ENCODE data around the gene BTG4.

BTG4 gene

DNA sequence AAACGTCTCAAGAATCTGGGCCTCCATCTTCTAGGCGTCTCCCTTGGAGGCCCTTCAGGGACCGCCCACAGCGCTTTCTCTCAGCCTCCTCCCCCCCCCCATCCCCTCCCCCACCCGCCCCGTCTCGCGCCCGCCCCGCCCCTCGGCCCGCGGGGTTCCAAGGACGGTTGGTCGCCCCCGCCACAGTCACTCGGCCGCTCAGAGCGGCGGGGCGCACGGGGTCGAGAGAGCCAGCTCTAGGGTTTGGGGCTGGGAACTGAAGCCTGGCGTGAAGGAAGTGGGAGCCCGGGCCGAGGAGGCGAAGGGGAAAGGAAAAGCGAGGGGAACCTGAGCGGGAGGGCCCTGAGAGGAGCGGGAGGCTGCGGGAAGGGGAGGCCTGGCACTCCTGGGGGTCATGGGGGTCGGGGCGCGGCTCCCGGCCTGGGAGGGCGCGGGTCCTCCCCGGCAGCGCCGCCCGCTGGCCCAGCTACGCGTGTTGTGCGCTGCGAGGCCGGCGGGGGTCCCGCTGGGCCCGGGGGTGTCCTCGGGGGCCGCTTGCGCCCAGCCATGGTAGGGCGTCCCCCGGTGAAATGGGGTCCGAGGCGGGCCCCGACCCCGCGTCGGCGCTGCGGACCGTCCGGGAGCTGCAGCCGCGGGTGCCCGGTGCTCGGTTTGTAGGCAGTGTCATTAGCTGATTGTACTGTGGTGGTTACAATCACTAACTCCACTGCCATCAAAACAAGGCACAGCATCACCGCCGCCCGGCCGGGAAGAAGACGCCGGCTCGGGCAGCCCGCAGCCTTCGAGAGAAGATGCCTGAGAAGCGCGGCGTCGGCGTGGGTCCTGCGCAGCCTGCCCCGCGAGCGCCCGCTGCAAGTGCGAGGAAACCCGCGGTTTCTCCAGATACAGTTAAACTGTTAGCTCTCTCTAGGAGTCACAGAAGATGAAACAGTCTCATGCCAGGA, at the start of gene BTG4:
Gene BTG4, minus strand, starts transcription at position 91 of the 944 bp plus-strand sequence. CDS start 13,610 bp downstream, outside the sequence.
- no peak for DNase-seq (ENCODE audit: low read depth in 3 of 3)

DNA sequence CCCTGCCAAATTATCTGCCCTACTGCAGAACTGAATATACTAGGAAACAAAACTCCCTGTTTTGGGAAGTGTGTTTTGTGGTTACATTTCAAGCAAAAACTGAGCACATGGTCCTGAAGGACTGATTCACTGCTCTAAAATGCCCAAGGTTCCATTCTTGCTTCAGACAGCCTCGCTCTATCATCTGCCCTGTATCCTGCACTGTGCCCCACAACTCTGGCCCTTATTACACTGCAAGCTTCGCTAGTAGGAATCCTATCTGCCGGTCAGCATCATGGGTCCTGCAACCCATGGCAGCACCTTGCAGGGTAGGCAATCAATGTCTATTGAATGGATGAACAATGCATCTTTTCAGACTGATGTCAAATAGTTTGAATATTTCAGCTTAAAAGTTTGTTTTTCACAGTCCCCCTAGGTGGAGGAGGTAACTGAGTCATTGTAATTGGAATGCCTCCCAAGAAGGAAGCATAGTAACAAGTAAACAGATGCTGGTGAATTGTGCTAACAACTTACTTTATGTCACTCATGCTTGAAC, 49.7 kb upstream of the BTG4 start:
- DNase-seq (ENCODE audit: low read depth in 3 of 3) = no peak

DNA sequence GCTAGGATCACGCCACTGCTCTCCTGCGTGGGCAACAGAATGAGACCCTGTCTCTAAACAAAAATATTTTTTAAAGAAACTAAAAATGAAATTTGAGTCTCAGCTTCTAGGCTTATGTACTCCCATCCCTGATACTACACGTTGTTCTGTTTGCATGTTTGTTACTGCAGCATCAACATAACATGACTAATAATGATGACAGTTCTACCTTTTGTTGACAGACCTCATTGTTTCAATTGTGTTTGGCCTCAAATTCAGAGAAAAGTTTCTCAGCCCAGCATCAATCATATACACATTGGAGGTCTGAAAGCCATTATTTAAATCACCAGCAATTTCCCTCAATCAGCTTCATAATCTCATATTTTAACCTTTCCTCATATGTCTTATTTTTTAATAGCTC, 49.1 kb upstream of the BTG4 start:
- no peak for DNase-seq (ENCODE audit: low read depth in 3 of 3)

DNA sequence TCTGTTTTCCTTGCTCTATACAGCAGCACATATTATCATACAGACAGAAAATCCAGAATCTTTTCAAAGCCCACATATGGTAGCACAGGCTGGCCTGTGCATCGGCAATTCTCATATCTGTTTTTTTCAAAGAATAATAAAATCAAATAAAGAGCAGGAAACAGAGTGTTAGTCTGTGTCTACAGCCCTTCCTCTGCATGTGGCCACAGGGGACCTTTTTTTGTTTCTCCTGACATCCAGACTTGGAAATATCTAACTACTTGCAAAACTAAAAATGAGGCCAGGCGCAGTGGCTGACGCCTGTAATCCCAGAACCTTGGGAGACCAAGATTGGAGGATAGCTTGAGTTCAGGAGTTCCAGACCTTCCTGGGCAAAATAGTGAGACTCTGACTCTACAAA, 48.6 kb upstream of the BTG4 start:
- DNase-seq (ENCODE audit: low read depth in 3 of 3) = no peak

DNA sequence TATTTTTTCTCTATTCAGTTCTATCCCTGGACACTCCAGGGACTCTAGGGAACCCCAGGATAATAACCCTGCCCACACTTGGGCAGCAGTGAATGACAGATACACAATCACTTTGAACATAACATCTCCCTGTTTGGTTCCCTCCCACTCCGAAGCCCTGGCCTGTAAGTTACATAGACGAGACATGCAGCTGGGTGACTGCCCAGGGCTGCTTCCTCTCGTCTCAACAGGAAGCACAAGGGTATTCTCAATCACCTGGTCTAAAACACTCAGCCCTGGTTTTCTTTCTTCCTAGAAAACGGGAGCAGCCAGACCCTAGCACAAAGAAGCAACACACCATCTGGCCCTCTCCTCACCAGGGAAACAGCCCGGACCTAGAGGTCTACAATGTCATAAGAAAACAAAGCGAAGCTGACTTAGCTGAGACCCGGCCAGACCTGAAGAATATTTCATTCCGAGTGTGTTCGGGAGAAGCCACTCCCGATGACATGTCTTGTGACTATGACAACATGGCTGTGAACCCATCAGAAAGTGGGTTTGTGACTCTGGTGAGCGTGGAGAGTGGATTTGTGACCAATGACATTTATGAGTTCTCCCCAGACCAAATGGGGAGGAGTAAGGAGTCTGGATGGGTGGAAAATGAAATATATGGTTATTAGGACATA, 47.7 kb upstream of the BTG4 start:
- DNase-seq (ENCODE audit: low read depth in 3 of 3) = no peak

DNA sequence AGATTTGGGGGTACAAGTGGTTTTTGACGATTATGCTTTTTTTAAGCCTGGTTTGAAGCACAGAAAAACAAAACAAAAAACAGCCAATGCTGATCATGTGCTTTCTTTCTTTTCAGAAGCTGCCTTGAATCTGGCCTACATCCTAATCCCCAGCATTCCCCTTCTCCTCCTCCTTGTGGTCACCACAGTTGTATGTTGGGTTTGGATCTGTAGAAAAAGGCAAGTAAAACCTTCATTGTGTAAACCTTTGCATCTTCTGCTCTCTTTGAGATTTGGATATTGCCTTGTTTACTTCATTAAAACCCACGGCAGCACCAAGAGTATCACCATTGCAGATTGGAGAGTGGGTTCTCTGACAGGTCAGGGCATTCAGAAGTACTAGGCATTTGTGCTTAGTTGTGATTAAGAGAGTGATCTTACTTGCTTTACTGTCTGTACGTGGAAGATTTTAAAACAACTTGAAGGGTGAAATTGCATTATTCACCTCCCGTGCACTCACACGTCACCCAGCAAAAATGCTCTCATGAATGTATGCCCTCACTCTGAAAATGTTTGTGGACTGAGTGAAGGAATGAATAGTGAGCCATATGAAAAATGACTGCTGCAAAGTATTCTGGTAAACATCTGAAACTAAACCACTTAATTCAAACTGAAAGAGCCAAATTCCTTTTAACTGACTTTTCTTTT, 45.4 kb upstream of the BTG4 start:
- DNase-seq (ENCODE audit: low read depth in 3 of 3) = no peak

DNA sequence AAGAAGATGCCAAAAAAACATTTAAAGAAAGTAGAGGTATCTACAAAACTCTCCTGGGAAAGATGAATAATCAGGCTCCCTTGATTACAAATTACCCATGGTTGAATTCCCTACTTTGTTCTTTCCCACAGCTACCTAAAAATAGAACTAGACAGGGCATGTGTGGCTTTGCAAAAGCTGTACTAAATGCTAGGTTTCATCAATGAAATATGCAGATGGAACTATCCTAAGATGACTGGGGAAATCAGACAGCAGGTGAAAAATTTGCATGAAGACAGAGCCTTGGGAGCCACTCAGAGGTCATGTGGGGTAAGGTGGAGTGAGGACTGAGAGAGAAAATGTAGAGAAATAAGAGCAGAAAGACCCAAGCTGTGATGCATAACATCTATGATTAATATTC, 43.1 kb upstream of the BTG4 start:
- no peak for DNase-seq (ENCODE audit: low read depth in 3 of 3)

DNA sequence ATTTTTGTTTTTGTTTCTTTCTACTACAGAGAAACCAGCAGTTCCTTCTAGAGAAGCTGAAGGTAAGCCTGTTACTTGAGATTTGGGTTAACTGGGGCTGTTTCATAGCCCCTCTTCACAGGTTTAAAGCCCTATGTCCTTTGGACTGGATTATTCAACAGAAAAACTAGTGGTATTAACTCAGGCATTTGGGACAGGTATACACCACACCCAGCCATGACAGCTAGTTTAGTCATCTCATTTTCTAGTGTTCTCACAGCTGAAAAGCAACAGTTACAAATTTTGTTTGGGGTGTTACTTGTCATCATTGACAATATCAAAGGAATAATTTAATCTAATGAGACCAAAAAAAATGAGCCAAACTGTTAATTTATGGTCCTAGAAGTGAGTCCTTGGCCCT, 42.3 kb upstream of the BTG4 start:
- DNase-seq (ENCODE audit: low read depth in 3 of 3) = no peak

DNA sequence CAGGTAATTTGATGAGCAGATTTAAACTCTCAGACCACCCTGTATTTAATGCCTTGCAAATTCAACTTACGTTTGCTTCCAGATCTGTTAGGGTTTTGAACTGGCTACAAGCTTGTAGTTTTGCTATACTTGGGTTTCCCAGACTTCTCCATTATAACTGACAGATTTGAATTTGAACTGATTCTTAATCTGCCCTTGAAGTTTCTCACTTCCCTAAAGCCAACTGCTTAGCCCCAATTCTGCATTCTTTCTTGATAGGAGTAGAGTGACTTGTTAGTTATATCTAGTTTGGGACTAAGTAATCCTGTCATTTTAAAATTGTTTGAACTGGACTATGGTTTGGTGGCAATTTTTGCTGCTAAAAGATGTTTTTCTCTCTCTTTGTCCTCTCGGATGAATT, 38.1 kb upstream of the BTG4 start:
- DNase-seq (ENCODE audit: low read depth in 3 of 3) = no peak

DNA sequence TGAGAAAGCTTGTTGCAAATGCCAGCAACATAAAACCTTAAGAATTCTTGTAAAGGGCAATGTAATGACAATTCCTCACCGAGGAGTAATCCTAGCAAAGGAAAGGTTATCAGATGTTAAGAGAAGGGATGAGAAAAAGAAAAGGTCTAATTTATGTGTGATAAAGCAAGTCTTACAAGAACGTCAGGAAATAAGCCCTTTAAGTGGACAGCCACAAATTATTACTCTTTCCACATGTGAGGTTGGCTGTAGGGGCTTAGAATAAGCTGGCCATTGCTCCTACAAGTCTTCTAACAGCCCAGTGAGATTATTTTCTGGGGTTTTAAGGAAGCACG, 37.6 kb upstream of the BTG4 start:
- DNase-seq (ENCODE audit: low read depth in 3 of 3) = no peak

DNA sequence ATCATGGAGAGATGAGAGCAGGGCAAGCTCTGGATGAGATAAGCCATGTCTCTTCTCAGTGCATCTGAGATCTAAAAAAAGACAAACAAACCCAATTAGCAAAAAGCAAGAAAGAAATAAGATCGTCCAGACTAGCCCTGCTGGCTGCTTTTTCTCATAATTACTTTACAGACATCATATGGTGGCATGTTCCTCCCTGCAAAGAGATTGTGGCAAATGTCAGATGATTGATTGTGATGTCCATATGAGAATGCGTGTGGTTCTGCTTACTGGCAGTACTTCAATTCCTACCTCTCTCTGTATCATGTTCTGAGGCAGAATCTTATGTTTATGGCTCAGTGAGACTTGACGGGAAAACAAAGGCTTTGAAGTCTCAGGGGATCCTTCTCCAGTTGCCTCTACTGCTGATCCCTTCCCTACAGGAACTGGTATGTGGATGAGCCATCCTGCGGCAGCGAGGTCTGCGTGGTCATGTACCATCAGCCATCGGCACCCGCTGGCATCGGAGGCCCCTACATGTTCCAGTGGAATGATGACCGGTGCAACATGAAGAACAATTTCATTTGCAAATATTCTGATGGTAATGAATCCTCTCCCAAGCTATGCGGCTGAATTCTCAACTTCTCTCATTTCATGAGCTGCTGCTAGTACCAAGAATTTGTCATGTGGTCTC, 37.1 kb upstream of the BTG4 start:
- no peak for DNase-seq (ENCODE audit: low read depth in 3 of 3)

DNA sequence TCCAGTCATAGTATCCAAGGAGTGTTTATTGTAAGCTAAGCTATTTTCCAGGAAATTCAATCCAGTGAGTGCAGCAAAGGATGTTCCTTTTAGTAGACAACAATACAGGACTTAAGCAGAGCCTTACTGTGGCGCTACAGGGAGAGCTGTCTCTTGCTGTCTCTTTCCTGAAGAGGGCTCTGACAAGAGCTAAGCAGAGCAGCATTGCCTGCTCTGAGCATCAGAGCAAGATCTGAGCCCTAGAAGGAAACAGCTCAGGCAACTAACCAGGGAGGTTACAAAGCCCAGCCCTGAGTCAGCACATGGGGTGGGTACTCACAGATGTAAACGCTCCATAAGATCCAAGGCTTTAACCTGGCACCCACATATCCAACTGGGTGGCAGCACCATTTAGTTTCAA, 36.3 kb upstream of the BTG4 start:
- no peak for DNase-seq (ENCODE audit: low read depth in 3 of 3)

DNA sequence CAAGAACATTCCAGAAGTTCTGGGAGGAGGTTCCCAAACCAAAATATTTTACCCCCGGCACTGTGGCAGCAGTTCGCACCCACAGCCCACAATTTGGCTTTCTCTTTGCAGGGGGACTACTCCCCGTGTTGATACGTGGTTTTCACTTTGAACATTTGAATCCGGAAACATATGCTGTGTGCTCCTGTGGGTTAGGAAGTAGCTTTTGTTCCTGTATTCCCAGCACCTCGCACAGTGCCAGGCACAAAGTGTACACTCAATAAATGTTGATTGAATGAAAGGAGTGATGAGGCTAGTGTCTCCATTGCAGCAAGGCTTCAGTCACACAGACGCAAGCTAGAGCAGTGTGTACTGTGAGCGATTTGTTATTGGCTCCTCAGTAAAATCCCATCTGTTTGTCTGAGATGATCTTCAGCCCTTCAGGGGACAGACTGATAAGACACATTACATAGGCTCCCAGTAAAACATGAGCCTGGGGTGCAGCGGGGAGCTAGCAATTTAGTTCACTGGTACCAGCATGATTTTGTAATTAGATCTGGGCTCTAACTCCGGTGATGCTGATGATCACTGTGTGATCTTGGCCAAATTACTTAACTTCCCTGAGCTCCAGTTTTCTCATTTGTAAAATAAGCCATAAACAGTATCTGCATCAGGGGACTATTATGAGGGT, 30.6 kb upstream of the BTG4 start:
- DNase-seq (ENCODE audit: low read depth in 3 of 3) = no peak

DNA sequence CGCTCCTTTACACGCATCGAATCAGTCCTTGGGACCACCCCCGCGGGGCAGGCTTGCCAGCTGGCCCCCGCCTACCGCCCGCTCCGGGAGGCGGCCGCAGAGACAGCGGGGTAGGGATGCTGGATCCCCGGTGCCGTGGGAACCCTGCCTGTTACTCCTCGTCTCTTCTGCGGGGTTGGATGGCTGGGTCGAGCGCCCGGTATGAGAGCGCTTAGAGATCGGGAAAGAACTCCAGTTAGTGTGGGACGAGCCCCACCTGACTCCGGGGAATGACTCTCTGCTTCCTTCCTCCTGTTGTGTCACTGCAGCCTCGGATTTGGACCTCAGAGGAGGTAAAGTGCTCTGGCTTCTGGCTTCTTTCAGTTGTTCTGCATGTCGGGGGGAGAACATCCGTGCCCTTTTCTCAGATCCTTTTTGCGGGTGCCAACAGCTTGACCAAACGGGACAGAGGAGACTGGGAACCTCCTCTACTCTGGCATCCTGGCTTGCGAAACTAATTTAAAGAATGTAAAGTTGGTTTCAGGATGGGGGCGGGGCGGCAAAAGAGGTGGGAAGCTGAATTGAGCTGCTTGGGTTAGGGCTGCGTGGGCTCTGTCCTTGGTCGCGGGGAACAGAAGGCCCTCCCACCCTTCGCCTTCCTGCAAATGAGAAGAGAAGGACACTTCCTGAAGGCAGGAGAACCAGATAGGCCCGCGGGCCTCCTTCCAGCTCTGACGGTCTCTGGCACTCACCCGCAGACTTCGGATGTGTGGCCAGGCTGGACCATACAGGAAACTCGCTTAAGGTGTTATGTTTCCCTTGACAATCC, 29.3 kb upstream of the BTG4 start:
- no peak for DNase-seq (ENCODE audit: low read depth in 3 of 3)

DNA sequence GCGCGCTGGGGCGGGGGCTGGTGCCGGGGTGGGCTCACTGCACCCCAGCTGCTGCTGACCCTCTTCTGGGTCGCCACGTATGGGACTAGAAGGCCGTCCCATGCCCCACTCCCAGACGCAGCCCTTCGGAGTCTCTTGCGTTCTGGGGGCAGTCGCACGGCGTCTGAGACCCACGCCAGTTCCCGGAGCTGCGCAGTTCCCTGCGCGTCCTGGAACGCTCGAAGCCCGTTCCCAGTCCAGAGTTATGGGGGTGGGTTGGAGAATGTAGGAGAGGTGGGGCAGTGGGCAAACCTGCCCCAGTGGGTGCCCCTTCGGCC, 28.7 kb upstream of the BTG4 start:
- DNase-seq (ENCODE audit: low read depth in 3 of 3) = no peak

DNA sequence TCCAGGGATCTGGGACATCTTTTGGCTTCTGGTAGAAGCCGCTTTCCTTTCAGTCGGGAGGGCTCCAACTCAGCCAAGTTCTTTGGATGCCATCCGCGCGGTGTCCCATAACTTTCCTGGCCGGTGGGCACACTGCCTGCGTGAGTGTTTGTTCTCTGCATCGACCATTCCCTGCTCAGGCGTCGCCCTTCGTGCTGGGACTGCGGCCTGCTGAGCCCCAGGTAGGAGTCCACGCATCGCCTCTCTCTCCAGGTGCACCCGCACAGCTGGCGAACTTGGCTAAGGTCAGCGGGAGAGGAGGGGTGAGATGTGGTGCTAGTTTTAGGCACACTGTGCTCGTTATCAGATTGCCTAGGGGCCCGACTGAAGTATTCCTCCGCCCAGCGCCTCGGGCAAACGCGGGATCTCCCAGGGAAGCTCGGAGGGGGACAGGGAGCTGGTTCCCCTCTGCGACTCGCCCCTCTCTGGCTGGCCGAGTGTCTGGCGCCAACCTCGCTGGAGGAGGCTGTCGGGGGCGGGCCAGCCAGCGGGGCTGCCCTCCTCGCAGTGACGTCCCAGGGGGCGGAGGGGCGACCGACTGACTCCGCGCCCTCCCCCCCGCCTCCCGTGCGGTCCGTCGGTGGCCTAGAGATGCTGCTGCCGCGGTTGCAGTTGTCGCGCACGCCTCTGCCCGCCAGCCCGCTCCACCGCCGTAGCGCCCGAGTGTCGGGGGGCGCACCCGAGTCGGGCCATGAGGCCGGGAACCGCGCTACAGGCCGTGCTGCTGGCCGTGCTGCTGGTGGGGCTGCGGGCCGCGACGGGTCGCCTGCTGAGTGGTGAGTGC, 28.1 kb upstream of the BTG4 start, which contains the start of gene LAYN:
Gene LAYN, plus strand, starts transcription at position 607 of the 823 bp plus-strand sequence. Its CDS starts 124 bp downstream, at position 731.
- DNase-seq (ENCODE audit: low read depth in 3 of 3) = no peak

DNA sequence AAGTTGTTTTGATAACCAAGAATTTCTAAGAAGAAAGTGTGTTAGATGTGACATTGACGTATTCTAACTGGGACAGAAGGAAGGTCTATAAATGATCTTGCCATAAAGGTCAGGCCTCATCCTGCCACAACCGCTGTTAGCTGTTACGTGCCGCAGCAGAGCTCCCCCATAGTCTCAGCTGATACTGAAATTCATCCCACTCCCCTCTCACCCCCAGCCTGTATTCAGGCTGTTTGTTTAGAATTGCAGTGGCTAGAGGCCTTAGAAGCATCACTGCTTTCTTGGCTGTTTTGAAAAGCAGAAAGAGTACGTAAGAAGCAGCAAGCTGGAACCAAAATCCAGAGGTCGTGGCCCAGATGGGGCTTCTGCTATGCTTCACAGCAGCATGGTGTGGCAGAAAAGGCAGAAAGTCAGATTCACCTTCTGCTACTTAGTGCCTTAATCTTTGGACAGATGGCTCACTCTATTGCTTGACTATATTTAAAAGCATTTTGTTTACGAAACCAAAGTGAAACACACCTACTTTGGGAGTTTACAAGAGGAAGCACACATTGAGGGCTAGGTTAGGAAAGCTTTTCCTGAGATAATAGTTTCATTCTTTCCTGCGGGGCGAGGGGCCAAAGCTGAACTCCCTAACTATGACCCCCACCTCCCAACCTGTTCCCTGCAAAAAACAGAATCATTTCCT, 27.4 kb upstream of the BTG4 start:
- no peak for DNase-seq (ENCODE audit: low read depth in 3 of 3)

DNA sequence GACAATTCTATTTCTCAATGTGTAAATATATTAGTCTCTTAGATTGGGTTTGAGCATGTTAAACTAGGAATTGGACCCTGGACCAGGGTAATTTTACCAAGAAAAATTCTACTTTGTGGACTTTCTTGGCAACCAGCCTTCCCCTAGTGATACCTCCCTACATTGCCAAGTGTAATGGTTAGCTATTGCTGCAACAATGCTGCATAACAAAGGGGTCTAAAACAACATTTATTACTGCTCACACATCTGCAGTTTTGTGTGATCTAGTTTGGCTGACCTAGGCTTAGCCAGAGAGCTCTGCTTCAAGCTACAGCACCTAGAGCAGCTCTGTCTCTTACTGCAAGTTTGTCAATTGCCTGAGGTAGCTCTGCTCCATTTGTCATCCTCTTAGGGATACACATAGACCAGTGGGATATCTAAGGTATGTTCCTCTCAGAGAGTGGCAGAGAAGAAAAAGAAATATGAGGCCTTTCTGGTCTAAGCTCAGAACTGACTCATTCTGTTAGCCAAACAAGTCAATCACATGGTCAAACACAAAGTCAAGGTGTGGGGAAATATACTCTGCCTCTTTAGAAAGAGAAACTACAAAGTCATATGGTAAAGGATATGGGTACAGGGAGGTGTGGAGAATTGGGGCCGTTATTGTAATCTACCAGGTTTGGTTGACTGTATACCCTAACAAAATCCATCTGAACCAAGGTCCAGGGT, 26.4 kb upstream of the BTG4 start:
- DNase-seq (ENCODE audit: low read depth in 3 of 3) = no peak
